GM19043 (cell line): ENCODE data around the gene GFER.

Experiments used
- ATAC-seq: cut with Tn5 transposase; IDR thresholded peaks from one replicate; pipeline ENCODE4 v1.9.1; 2021; ENCODE audit warnings: low read depth; ENCODE audit not compliant: unreplicated experiment

GFER gene

GRCh38 chr16:1974157-1975070, 9.6 kb upstream of the GFER start:
- ATAC-seq = no peak

- ATAC-seq = no peak
Measured at GRCh38 chr16:1975432-1976215, 8.4 kb upstream of the GFER start.

- ATAC-seq = no peak
Measured at GRCh38 chr16:1976216-1976520, 7.8 kb upstream of the GFER start.

GRCh38 chr16:1976951-1977874, 6.8 kb upstream of the GFER start:
- ATAC-seq = no peak

GRCh38 chr16:1977875-1978268, 6.1 kb upstream of the GFER start:
- no peak for ATAC-seq

GRCh38 chr16:1978476-1979120, 5.4 kb upstream of the GFER start:
- ATAC-seq = no peak

GRCh38 chr16:1979271-1980029, 4.5 kb upstream of the GFER start:
- no peak for ATAC-seq

- no peak for ATAC-seq
Measured at GRCh38 chr16:1980030-1980769, 3.8 kb upstream of the GFER start.

GRCh38 chr16:1980770-1981087, 3.3 kb upstream of the GFER start:
- no peak for ATAC-seq

GRCh38 chr16:1981398-1981836, 2.6 kb upstream of the GFER start, which contains the start of gene NOXO1:
TSS of gene NOXO1 (minus strand) at chr16:1981469. CDS start at chr16:1981179, 290 bp downstream.
- ATAC-seq = no peak

- ATAC-seq = no peak
Measured at GRCh38 chr16:1982013-1982433, 2.0 kb upstream of the GFER start.

- ATAC-seq = no peak
Measured at GRCh38 chr16:1982991-1983543, 926 bp upstream of the GFER start.

- ATAC-seq = no peak
Measured at GRCh38 chr16:1984347-1985225, 593 bp downstream of the GFER start.

GRCh38 chr16:1985466-1986150, 1.6 kb downstream of the GFER start:
- no peak for ATAC-seq

- ATAC-seq = no peak
Measured at GRCh38 chr16:1987198-1987597, 3.2 kb downstream of the GFER start.

- ATAC-seq = no peak
Measured at GRCh38 chr16:1989209-1990100, 5.5 kb downstream of the GFER start, which contains the start of gene SYNGR3. TSS of gene SYNGR3 (plus strand) at chr16:1989970. CDS start at chr16:1990103, 133 bp downstream.
